Esophagus muscularis mucosa (tissue), 3 donors: ENCODE data around the gene GLIS1.

Experiments used
- CTCF ChIP-seq, 3 experiments: fragments of 200-600 bp in 2 of 3; fragments of 450-650 bp in 1 of 3; sonication (generic) in 2 of 3; IDR thresholded peaks; one replicate each; pipeline ENCODE4 v1.5.1; 2017 to 2019; ENCODE audit warnings: antibody characterized with exemption in 3 of 3, mild to moderate bottlenecking in 2 of 3, moderate library complexity in 1 of 3
- POLR2AphosphoS5 ChIP-seq, 2 donors: sonication (generic); formaldehyde crosslinking; IDR thresholded peaks; one replicate each; pipeline ENCODE4 v1.6.1; 2017; ENCODE audit warnings: antibody characterized with exemption in 2 of 2

GRCh38 chr1:53735681-53736080, 3.3 kb downstream of the GLIS1 start:
- TF ChIP-seq CTCF (IDR thresholded peaks at IDR 0.05) (no peak), POLR2AphosphoS5 (IDR thresholded peaks at IDR 0.05) (no peak)
